ENCODE measurements around the gene SF3A1.
"Not testable (repeated sequence)": the region's sequence is repeated elsewhere in the genome, so short reads cannot be mapped to it uniquely, and the experiment has no call there.

The SF3A1 gene

GRCh38 chr22:30356449-30357235, at the start of gene SF3A1, which contains the start of gene CCDC157:
Gene SF3A1, minus strand, starts transcription at chr22:30356894. Its CDS starts 102 bp downstream, at chr22:30356792.
Gene CCDC157, plus strand, starts transcription at chr22:30357007. Its CDS starts 8,994 bp downstream, at chr22:30366001.
- H3K4me1 ChIP-seq (ENCODE audit: control insufficient read depth in 1 of 2, insufficient read depth in 2 of 2, low read length in 2 of 2) = peaks cover 8 to 42% of the 10 kb centered on the region in 2 donors
- H3K4me3 ChIP-seq (ENCODE audit: low read depth in 1 of 2, low read length in 2 of 2) = peak within 1 kb of the TSS; percentile 97 to 98
- H3K27me3 ChIP-seq (ENCODE audit: low read depth, low read length) = no peaks in the 10 kb centered on the region
- H3K27ac ChIP-seq (ENCODE audit: low read length) = peak within 1 kb of the TSS; percentile 86
- peaks cover 14 to 15% of the 10 kb centered on the region in 2 donors for H3K36me3 ChIP-seq (ENCODE audit: control insufficient read depth in 1 of 2, insufficient read depth in 2 of 2, low read length in 2 of 2)
- no peaks in the 10 kb centered on the region for H3K9me3 ChIP-seq (ENCODE audit: control insufficient read depth in 1 of 2, low read length in 2 of 2)

- no peaks in the 10 kb centered on the region for H3K9me3 ChIP-seq (ENCODE audit: control insufficient read depth in 1 of 2, low read length in 2 of 2)
- H3K27me3 ChIP-seq (ENCODE audit: low read depth, low read length) = no peaks in the 10 kb centered on the region
- H3K27ac ChIP-seq (ENCODE audit: low read length) = no peak overlapping the region
- peaks cover 16 to 33% of the 10 kb centered on the region in 2 donors for H3K36me3 ChIP-seq (ENCODE audit: control insufficient read depth in 1 of 2, insufficient read depth in 2 of 2, low read length in 2 of 2)
- no peaks in the 10 kb centered on the region for H3K4me1 ChIP-seq (ENCODE audit: control insufficient read depth in 1 of 2, insufficient read depth in 2 of 2, low read length in 2 of 2)
- no peak overlapping the region for H3K4me3 ChIP-seq (ENCODE audit: low read depth in 1 of 2, low read length in 2 of 2)
Observed at GRCh38 chr22:30406400-30406799, 49.7 kb upstream of the SF3A1 start.

- Histone ChIP-seq H3K27me3 (ENCODE audit: low read depth, low read length) (no peaks in the 10 kb centered on the region), H3K27ac (ENCODE audit: low read length) (no peak overlapping the region), H3K36me3 (ENCODE audit: control insufficient read depth in 1 of 2, insufficient read depth in 2 of 2, low read length in 2 of 2) (peaks cover 16 to 30% of the 10 kb centered on the region in 2 donors), H3K4me3 (ENCODE audit: low read depth in 1 of 2, low read length in 2 of 2) (no peak overlapping the region), H3K9me3 (ENCODE audit: control insufficient read depth in 1 of 2, low read length in 2 of 2) (no peaks in the 10 kb centered on the region), H3K4me1 (ENCODE audit: control insufficient read depth in 1 of 2, insufficient read depth in 2 of 2, low read length in 2 of 2) (no peaks in the 10 kb centered on the region)
Observed at GRCh38 chr22:30405731-30406130, 49.0 kb upstream of the SF3A1 start.

GRCh38 chr22:30404307-30404706, 47.6 kb upstream of the SF3A1 start:
- no peak overlapping the region for H3K27ac ChIP-seq (ENCODE audit: low read length)
- no peaks in the 10 kb centered on the region for H3K9me3 ChIP-seq (ENCODE audit: control insufficient read depth in 1 of 2, low read length in 2 of 2)
- peaks cover 16 to 21% of the 10 kb centered on the region in 2 donors for H3K36me3 ChIP-seq (ENCODE audit: control insufficient read depth in 1 of 2, insufficient read depth in 2 of 2, low read length in 2 of 2)
- no peak overlapping the region for H3K4me3 ChIP-seq (ENCODE audit: low read depth in 1 of 2, low read length in 2 of 2)
- H3K27me3 ChIP-seq (ENCODE audit: low read depth, low read length) = no peaks in the 10 kb centered on the region
- H3K4me1 ChIP-seq (ENCODE audit: control insufficient read depth in 1 of 2, insufficient read depth in 2 of 2, low read length in 2 of 2) = no peaks in the 10 kb centered on the region

- peaks cover 6 to 10% of the 10 kb centered on the region in 2 donors for H3K36me3 ChIP-seq (ENCODE audit: control insufficient read depth in 1 of 2, insufficient read depth in 2 of 2, low read length in 2 of 2)
- H3K4me1 ChIP-seq (ENCODE audit: control insufficient read depth in 1 of 2, insufficient read depth in 2 of 2, low read length in 2 of 2); H3K4me3 ChIP-seq (ENCODE audit: low read depth in 1 of 2, low read length in 2 of 2); H3K9me3 ChIP-seq (ENCODE audit: control insufficient read depth in 1 of 2, low read length in 2 of 2); H3K27ac ChIP-seq (ENCODE audit: low read length); H3K27me3 ChIP-seq (ENCODE audit: low read depth, low read length): not testable (repeated sequence)
Observed at GRCh38 chr22:30402766-30403104, 46.0 kb upstream of the SF3A1 start.

- H3K27me3 ChIP-seq (ENCODE audit: low read depth, low read length) = peaks cover 5% of the 10 kb centered on the region
- peaks cover 0 to 5% of the 10 kb centered on the region in 2 donors for H3K4me1 ChIP-seq (ENCODE audit: control insufficient read depth in 1 of 2, insufficient read depth in 2 of 2, low read length in 2 of 2)
- no peaks in the 10 kb centered on the region for H3K9me3 ChIP-seq (ENCODE audit: control insufficient read depth in 1 of 2, low read length in 2 of 2)
- peaks cover 4 to 8% of the 10 kb centered on the region in 2 donors for H3K36me3 ChIP-seq (ENCODE audit: control insufficient read depth in 1 of 2, insufficient read depth in 2 of 2, low read length in 2 of 2)
- H3K27ac ChIP-seq (ENCODE audit: low read length) = no peak overlapping the region
- no peak overlapping the region for H3K4me3 ChIP-seq (ENCODE audit: low read depth in 1 of 2, low read length in 2 of 2)
Observed at GRCh38 chr22:30402028-30402765, 45.5 kb upstream of the SF3A1 start.

- not testable (repeated sequence) for H3K4me3 ChIP-seq (ENCODE audit: low read depth in 1 of 2, low read length in 2 of 2); H3K27me3 ChIP-seq (ENCODE audit: low read depth, low read length)
Observed at GRCh38 chr22:30401024-30401423, 44.3 kb upstream of the SF3A1 start.

GRCh38 chr22:30400159-30400558, 43.5 kb upstream of the SF3A1 start:
- H3K27me3 ChIP-seq (ENCODE audit: low read depth, low read length) = peaks cover 7% of the 10 kb centered on the region
- peaks cover 3 to 15% of the 10 kb centered on the region in 2 donors for H3K4me1 ChIP-seq (ENCODE audit: control insufficient read depth in 1 of 2, insufficient read depth in 2 of 2, low read length in 2 of 2)
- no peaks in the 10 kb centered on the region for H3K9me3 ChIP-seq (ENCODE audit: control insufficient read depth in 1 of 2, low read length in 2 of 2)
- no peaks in the 10 kb centered on the region for H3K36me3 ChIP-seq (ENCODE audit: control insufficient read depth in 1 of 2, insufficient read depth in 2 of 2, low read length in 2 of 2)
- H3K4me3 ChIP-seq (ENCODE audit: low read depth in 1 of 2, low read length in 2 of 2) = no peak overlapping the region
- no peak overlapping the region for H3K27ac ChIP-seq (ENCODE audit: low read length)

More at GRCh38 chr22:30401024-30401423, 44.3 kb upstream of the SF3A1 start:
- H3K4me1 ChIP-seq (ENCODE audit: control insufficient read depth in 1 of 2, insufficient read depth in 2 of 2, low read length in 2 of 2) = peaks cover 3 to 15% of the 10 kb centered on the region in 2 donors
- not testable (repeated sequence) for H3K27ac ChIP-seq (ENCODE audit: low read length); H3K9me3 ChIP-seq (ENCODE audit: control insufficient read depth in 1 of 2, low read length in 2 of 2); H3K36me3 ChIP-seq (ENCODE audit: control insufficient read depth in 1 of 2, insufficient read depth in 2 of 2, low read length in 2 of 2)

GRCh38 chr22:30399718-30400117, 43.0 kb upstream of the SF3A1 start:
- Histone ChIP-seq H3K27ac (ENCODE audit: low read length) (no peak overlapping the region), H3K27me3 (ENCODE audit: low read depth, low read length) (peaks cover 7% of the 10 kb centered on the region), H3K4me1 (ENCODE audit: control insufficient read depth in 1 of 2, insufficient read depth in 2 of 2, low read length in 2 of 2) (peaks cover 3 to 15% of the 10 kb centered on the region in 2 donors), H3K4me3 (ENCODE audit: low read depth in 1 of 2, low read length in 2 of 2) (no peak overlapping the region), H3K36me3 (ENCODE audit: control insufficient read depth in 1 of 2, insufficient read depth in 2 of 2, low read length in 2 of 2) (no peaks in the 10 kb centered on the region), H3K9me3 (ENCODE audit: control insufficient read depth in 1 of 2, low read length in 2 of 2) (no peaks in the 10 kb centered on the region)

GRCh38 chr22:30398685-30399680, 42.3 kb upstream of the SF3A1 start:
- Histone ChIP-seq H3K4me3 (ENCODE audit: low read depth in 1 of 2, low read length in 2 of 2) (no peak overlapping the region), H3K9me3 (ENCODE audit: control insufficient read depth in 1 of 2, low read length in 2 of 2) (no peaks in the 10 kb centered on the region), H3K36me3 (ENCODE audit: control insufficient read depth in 1 of 2, insufficient read depth in 2 of 2, low read length in 2 of 2) (no peaks in the 10 kb centered on the region), H3K27ac (ENCODE audit: low read length) (no peak overlapping the region), H3K27me3 (ENCODE audit: low read depth, low read length) (peaks cover 7% of the 10 kb centered on the region), H3K4me1 (ENCODE audit: control insufficient read depth in 1 of 2, insufficient read depth in 2 of 2, low read length in 2 of 2) (peaks cover 3 to 15% of the 10 kb centered on the region in 2 donors)
